Astrocyte of the cerebellum (primary cell): Measurements from ENCODE around the gene KRTAP4-6.
"Not testable (repeated sequence)": the region's sequence is repeated elsewhere in the genome, so short reads cannot be mapped to it uniquely, and the experiment has no call there.

Experiments
- DNase-seq: peaks from one replicate; pipeline ENCODE4 v3.0.0-alpha.2; 2011; ENCODE audit warnings: low read depth
- H3K4me3 ChIP-seq: 2 replicates; pipeline ENCODE4 v1.5.1; 2011; ENCODE audit warnings: mild to moderate bottlenecking, low read depth, low read length, moderate library complexity
- CTCF ChIP-seq: IDR thresholded peaks from 2 replicates; pipeline ENCODE4 v1.5.1; 2012; ENCODE audit warnings: low read length, low read depth, moderate library complexity, mild to moderate bottlenecking; ENCODE audit errors: missing control alignments
- in situ Hi-C: cut with HindIII; loops from 2 replicates; pipeline ENCODE4 v1.10.0; 2017; ENCODE audit warnings: low sequenced_read_pairs

The KRTAP4-6 gene

DNA sequence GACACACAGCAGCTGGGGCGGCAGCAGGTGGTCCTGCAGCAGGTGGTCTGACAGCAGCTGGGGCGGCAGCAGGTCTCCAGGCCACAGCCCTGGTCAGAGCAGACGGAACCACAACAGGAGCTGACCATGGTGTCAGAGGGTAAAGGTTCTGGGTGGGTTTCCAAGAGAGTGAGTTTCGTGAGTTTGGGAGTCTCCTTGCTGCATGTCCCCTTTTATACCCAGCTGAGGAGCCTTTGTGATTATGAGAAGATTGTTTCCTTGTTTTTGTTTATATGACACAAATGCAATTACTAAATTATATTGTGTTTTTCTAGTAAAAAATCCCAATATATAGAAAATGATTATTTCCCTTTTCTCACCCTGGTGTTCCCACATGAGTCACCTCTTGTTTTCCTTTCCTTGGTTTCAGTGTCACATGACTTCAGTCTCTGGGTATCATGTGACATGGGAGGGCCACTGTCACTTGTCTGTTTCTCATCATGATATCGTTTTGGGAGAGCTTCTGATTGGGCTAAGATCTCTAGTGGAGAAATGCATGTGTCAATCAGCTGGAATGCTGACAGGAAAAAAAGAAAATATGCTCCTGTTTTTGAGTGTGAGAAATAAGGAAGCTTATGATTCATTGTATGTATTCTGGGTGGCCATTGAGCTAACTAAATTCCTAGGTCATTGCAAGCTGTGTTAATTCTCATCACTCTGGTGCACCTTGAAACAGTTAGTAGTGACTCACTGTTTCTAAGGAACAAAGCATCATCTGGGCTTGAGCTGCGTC, at the start of gene KRTAP4-6:
KRTAP4-6 (minus strand) TSS at position 185 of the 772 bp plus-strand sequence; CDS start at position 128, 57 bp downstream.
- DNase-seq: no peak
- no peak within 1 kb of the TSS for H3K4me3 ChIP-seq
- in situ Hi-C loops: no loop called here
- no peak for TF ChIP-seq CTCF

DNA sequence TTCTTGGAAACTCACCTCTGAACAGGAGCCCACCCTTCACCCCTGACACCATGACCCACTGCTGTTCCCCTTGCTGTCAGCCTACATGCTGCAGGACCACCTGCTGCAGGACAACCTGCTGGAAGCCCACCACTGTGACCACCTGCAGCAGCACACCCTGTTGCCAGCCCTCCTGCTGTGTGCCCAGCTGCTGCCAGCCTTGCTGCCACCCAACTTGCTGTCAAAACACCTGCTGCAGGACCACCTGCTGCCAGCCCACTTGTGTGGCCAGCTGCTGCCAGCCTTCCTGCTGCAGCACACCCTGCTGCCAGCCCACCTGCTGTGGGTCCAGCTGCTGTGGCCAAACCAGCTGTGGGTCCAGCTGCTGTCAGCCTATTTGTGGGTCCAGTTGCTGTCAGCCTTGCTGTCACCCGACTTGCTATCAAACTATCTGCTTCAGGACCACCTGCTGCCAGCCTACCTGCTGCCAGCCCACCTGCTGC, 49.5 kb upstream of the KRTAP4-6 start, which contains the start of gene KRTAP9-1:
KRTAP9-1 (plus strand) TSS at position 51 of the 482 bp plus-strand sequence; CDS start at position 51, 0 bp downstream.
- H3K4me3 ChIP-seq, DNase-seq, in situ Hi-C loops: not testable (repeated sequence)

- in situ Hi-C loops: no loop called here
- no peak overlapping the region for H3K4me3 ChIP-seq
- no peak for TF ChIP-seq CTCF
- peak; percentile 3 for DNase-seq
These were observed 46.5 kb upstream of the KRTAP4-6 start for GRCh38 chr17:41186872-41187271.

DNA sequence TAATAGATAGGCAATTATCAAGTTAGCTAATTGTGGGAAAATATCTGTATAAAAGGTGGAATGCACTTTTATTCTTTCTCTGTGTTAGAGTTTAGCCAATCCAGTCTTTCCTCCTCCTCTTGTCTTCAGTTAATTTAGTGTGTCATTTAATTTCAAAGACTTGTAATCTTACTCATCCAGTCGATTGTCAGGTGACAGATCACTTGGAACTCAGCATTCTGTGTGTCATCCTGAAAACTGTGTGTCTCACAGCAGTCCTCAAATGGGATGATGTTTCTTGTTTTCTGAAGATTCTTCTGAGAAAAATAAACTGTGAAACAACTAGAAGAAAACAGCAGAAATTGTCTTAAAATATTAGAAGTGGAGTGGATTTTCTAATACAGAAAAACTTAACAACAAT, 44.7 kb upstream of the KRTAP4-6 start:
- no peak for TF ChIP-seq CTCF
- in situ Hi-C loops: no loop called here
- no peak for DNase-seq
- no peak overlapping the region for H3K4me3 ChIP-seq

GRCh38 chr17:41184480-41184961, 44.2 kb upstream of the KRTAP4-6 start, which contains the start of gene KRTAP4-1:
TSS of gene KRTAP4-1 (minus strand) at chr17:41184911. CDS start at chr17:41184854, 57 bp downstream.
- in situ Hi-C loops: no loop called here
- H3K4me3 ChIP-seq: no peak within 1 kb of the TSS
- DNase-seq: no peak
- no peak for TF ChIP-seq CTCF

GRCh38 chr17:41178843-41179616, 38.7 kb upstream of the KRTAP4-6 start:
- no peak for TF ChIP-seq CTCF
- in situ Hi-C loops: no loop called here
- DNase-seq: no peak
- no peak overlapping the region for H3K4me3 ChIP-seq
